Lower lobe of right lung (tissue), 2 donors: ENCODE data around the gene SCAF11. TPM values are rescaled to one million over a fixed set of nuclear protein-coding genes. Genes with fewer than 3 reads are reported as not detected.
"Not testable (repeated sequence)": the region's sequence is repeated elsewhere in the genome, so short reads cannot be mapped to it uniquely, and the experiment has no call there.

Source experiments
- ATAC-seq, 2 donors: fragments of 200-7000 bp; cut with Tn5 transposase; one replicate each; pipeline ENCODE4 v1.9.1; 2020 to 2022; ENCODE audit warnings: mild to moderate bottlenecking in 2 of 2, moderate library complexity in 2 of 2
- DNase-seq: peaks from one replicate; pipeline ENCODE4 v3.0.0-alpha.2; 2020
- H3K27ac ChIP-seq: fragments of 200-600 bp; one replicate; pipeline ENCODE4 v1.8.0; 2022
- H3K27me3 ChIP-seq: fragments of 200-600 bp; one replicate; pipeline ENCODE4 v1.8.0; 2022; ENCODE audit warnings: low read depth
- H3K36me3 ChIP-seq: fragments of 200-600 bp; one replicate; pipeline ENCODE4 v1.8.0; 2022; ENCODE audit warnings: mild to moderate bottlenecking
- H3K4me1 ChIP-seq: fragments of 200-600 bp; one replicate; pipeline ENCODE4 v1.8.0; 2022
- H3K4me3 ChIP-seq: fragments of 200-600 bp; one replicate; pipeline ENCODE4 v1.8.0; 2022; ENCODE audit warnings: mild to moderate bottlenecking
- H3K9me3 ChIP-seq: fragments of 200-600 bp; one replicate; pipeline ENCODE4 v1.8.0; 2022
- intact Hi-C: fragments of 100-400 bp; cut with DNase I; formaldehyde crosslinking; loops from one replicate; pipeline ENCODE4 v1.11.0; 2022
- total RNA-seq: library from RNA; stranded (reverse); fragmentation: NEBNext Ultra II Directional; extraction: Animal tissue kit (Norgen Biotek cat#: 25700); gene quantifications from one replicate; pipeline ENCODE4 v1.2.1, GENCODE V29; 2021
- TF ChIP-seq, protein P1 (sequence below): fragments of 200-600 bp; IDR thresholded peaks from one replicate; pipeline ENCODE4 v1.8.0; 2022; ENCODE audit warnings: antibody characterized with exemption, mild to moderate bottlenecking
- donor health status: DM: no; HTN: yes; CAD: no; lungs with severe emphysema.

Gene SCAF11
- total RNA-seq, 1 donor from 2014 or later, result 129 TPM

- no peak overlapping the region for H3K27ac ChIP-seq
- TF ChIP-seq, protein P1, sequence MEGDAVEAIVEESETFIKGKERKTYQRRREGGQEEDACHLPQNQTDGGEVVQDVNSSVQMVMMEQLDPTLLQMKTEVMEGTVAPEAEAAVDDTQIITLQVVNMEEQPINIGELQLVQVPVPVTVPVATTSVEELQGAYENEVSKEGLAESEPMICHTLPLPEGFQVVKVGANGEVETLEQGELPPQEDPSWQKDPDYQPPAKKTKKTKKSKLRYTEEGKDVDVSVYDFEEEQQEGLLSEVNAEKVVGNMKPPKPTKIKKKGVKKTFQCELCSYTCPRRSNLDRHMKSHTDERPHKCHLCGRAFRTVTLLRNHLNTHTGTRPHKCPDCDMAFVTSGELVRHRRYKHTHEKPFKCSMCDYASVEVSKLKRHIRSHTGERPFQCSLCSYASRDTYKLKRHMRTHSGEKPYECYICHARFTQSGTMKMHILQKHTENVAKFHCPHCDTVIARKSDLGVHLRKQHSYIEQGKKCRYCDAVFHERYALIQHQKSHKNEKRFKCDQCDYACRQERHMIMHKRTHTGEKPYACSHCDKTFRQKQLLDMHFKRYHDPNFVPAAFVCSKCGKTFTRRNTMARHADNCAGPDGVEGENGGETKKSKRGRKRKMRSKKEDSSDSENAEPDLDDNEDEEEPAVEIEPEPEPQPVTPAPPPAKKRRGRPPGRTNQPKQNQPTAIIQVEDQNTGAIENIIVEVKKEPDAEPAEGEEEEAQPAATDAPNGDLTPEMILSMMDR, result no peak
- H3K36me3 ChIP-seq, result no peaks in the 10 kb centered on the region
- H3K4me1 ChIP-seq, result no peaks in the 10 kb centered on the region
- ATAC-seq (no peak), DNase-seq (no peak)
- intact Hi-C loops, result no loop called here
- no peak overlapping the region for H3K4me3 ChIP-seq
- H3K27me3 ChIP-seq, result no peaks in the 10 kb centered on the region
- H3K9me3 ChIP-seq, result no peaks in the 10 kb centered on the region
Measured at GRCh38 chr12:46005823-46006222, 15.4 kb upstream of the SCAF11 start.

DNA sequence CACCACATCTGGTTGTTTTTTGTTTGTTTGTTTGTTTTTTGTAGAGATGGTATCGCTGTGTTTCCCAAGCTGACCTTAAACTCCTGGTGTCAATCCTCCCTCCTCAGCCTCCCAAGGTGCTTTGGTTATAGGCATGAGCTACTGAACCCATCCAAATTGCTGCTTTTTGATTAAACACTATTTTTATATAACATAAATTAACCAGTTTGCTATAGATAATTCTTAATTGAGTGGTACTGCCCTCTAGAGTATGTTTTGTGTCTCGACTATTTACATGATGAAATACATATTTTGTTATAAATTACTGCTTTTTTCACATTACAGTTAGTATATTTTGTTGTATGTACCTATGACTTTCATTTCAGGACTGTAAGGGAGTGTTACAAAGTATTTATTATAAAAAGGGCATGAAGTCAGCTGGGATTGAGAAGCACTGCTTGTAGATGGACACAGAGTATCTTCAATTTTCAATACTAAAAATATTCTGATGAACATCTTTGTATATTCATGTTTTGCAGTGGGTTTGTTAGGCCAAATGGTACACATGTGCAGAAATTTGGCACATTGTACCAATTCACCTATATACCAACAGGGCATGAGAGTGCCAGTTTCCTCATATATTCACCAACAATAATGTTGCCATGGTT is 14.9 kb upstream of the SCAF11 start:
- H3K4me1 ChIP-seq, result no peaks in the 10 kb centered on the region
- no peaks in the 10 kb centered on the region for H3K27me3 ChIP-seq
- no peak overlapping the region for H3K27ac ChIP-seq
- ATAC-seq, result no peak
- intact Hi-C loops, result no loop called here
- TF ChIP-seq, protein P1, result no peak
- H3K4me3 ChIP-seq, result no peak overlapping the region
- DNase-seq, result no peak
- no peaks in the 10 kb centered on the region for H3K9me3 ChIP-seq
- H3K36me3 ChIP-seq, result no peaks in the 10 kb centered on the region

DNA sequence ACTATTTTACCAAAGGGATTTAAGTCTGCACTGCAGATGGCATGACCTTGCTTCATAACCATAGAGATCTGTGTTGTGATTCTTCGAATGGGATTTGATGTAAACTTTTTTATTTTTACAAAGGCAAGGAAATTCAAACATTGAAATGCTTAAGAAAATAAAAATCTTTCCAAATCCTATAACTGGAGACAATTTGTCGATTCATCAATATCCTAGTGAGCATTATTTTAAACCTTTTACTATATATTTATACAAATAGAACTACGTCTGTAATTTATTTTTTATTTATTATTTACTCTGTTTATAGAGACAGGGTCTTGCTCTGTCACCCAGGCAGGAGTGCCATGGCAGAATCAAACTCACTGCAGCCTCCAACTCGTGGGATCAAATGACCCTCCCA is 14.3 kb upstream of the SCAF11 start:
- Histone ChIP-seq H3K36me3 (no peaks in the 10 kb centered on the region), H3K27me3 (no peaks in the 10 kb centered on the region), H3K27ac (no peak overlapping the region), H3K4me1 (no peaks in the 10 kb centered on the region), H3K4me3 (no peak overlapping the region), H3K9me3 (no peaks in the 10 kb centered on the region)
- intact Hi-C loops, result no loop called here
- no peak for ATAC-seq
- TF ChIP-seq, protein P1, result no peak
- DNase-seq, result no peak

DNA sequence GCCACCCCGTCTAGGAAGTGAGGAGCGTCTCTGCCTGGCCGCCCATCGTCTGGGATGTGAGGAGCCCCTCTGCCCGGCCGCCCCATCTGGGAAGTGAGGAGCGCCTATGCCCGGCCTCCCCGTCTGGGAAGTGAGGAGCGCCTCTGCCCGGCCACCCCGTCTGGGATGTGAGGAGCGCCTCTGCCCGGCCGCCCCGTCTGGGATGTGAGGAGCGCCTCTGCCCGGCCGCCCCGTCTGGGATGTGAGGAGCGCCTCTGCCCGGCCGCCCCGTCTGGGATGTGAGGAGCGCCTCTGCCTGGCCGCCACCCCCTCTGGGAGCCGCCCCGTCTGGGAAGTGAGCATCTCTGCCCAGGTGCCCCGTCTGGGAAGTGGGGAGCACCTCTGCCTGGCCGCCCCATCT is 9.7 kb upstream of the SCAF11 start:
- ATAC-seq, intact Hi-C loops, H3K9me3 ChIP-seq, H3K27me3 ChIP-seq, H3K4me1 ChIP-seq, H3K4me3 ChIP-seq, H3K27ac ChIP-seq, H3K36me3 ChIP-seq, DNase-seq: not testable (repeated sequence)

GRCh38 chr12:45994736-45995135 is 4.4 kb upstream of the SCAF11 start:
- DNase-seq (no peak), ATAC-seq (no peak)
- intact Hi-C loops, result no loop called here
- no peak overlapping the region for H3K4me3 ChIP-seq
- TF ChIP-seq, protein P1, result no peak
- H3K27me3 ChIP-seq, result no peaks in the 10 kb centered on the region
- H3K36me3 ChIP-seq, result no peaks in the 10 kb centered on the region
- peaks cover 8% of the 10 kb centered on the region for H3K4me1 ChIP-seq
- no peaks in the 10 kb centered on the region for H3K9me3 ChIP-seq
- H3K27ac ChIP-seq, result no peak overlapping the region

DNA sequence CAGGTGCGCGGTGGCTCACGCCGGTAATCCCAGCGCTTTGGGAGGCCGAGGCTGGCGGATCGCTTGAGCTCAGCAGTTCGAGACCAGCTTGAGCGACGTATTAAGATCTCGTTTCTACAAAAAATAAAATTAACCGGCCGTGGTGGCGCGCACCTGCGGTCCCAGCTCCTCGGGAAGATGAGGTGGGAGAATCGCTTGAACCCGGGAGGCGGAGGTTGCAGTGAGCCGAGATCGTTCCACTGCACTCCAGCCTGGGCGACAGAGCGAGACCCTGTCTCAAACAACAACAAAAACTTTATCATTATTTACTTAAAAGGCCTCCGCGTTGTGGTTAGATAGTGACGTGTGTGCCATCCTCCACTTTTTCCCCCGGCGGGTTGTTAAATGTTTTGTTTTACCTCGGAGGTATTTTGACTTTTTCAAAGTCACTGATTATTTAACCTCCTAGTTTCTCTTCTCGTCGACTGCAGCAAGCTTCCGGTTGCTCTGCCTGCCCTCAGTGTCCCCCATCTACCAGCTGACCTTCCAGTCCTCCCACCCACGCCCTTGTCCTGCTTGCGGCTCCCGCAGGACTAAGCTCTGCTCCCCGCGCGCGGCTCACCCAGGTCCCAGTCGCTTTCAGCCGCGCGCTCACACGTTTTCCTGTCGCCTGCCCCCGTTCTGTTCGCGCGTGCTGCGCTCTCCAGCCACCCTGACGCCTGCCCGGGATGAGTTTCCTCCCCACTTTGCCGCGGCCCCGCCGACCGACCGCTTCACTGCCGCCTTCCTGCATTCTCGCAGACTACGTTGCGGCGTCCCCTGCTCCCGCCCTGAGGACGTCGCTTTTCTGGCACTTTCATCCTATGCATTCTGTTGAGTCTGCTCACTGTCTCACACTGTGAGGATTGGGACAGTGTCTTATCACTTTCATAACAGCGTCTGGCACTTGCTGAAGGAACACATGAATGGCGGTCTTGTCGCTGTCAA is 1.2 kb upstream of the SCAF11 start:
- Histone ChIP-seq H3K27me3 (no peaks in the 10 kb centered on the region), H3K4me1 (peaks cover 35% of the 10 kb centered on the region), H3K4me3 (peak overlapping the region; percentile 86), H3K36me3 (no peaks in the 10 kb centered on the region), H3K27ac (peak overlapping the region; percentile 100), H3K9me3 (no peaks in the 10 kb centered on the region)
- DNase-seq (peak; percentile 90), ATAC-seq (peak; percentile 59 to 66)
- TF ChIP-seq, protein P1, result no peak
- intact Hi-C loops, result no loop called here
